IPS DF 4.7 (cell line): ENCODE data around the gene MVD.
"Not testable (repeated sequence)": the region's sequence is repeated elsewhere in the genome, so short reads cannot be mapped to it uniquely, and the experiment has no call there.

Source experiments
- DNase-seq: peaks from one replicate; pipeline ENCODE4 v3.0.0-alpha.2; 2013; ENCODE audit warnings: low spot score; ENCODE audit errors: extremely low read depth

MVD gene

DNA sequence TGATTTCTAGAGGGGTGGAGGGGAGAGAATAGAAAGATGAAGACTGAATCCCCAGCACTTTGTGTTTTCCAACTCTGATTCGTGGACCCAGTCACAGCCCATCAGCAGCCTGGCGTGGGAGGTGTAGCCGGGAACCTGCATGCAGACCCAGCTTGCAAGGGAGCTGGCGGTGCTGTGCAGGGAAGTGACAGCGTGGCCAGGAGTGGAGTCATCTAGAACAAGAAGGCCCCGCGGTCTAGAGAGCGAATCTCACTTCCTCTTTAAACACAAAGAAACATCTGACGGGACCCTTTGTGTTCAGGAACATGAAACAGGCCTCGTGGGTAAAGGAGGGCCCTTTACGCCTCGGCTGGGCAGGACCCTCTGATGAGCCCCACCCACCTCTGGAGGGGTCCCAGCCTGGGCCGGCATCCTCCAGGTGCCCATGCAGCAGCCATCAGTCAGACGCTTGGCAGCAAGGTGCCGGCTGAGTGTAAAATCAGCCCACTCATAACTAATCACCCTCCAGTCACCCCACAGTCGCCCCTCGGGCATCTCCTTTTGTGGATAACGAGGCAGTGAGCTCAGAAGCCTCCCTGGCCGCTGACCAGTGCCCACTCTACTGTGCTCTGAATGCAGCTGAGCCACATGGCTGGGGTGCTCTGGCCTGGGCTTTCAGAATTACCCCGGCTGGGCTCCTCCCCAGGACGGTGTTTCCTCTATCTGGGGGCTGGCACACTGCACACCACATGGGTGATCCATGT is 19.0 kb upstream of the MVD start:
- no peak for DNase-seq

- DNase-seq, result no peak
These were observed 18.3 kb upstream of the MVD start for GRCh38 chr16:88681084-88681680.

DNA sequence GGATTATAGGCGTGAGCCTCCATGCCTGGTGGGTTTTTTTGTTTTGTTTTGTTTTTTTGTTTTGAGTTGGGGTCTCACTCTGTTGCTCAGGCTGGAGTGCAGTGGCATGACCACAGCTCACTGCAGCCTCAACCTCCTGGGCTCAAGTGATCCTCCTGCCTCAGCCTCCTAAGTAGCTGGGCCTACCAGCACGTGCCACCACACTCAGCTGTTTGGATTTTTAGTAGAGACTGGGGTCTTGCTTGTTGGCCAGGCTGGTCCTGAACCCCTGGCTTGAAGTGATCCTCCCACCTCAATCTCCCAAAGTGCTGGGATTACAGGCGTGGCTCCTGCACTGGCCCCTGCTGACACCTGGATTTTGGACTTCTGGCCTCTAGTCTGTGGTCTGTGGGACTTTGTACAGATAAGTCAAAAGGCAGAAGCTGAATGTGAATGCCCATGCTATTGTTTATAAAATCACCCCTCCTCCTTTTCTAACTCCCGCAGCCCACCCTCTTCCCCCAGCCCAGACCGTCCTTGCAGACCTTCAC is 17.7 kb upstream of the MVD start:
- no peak for DNase-seq

DNA sequence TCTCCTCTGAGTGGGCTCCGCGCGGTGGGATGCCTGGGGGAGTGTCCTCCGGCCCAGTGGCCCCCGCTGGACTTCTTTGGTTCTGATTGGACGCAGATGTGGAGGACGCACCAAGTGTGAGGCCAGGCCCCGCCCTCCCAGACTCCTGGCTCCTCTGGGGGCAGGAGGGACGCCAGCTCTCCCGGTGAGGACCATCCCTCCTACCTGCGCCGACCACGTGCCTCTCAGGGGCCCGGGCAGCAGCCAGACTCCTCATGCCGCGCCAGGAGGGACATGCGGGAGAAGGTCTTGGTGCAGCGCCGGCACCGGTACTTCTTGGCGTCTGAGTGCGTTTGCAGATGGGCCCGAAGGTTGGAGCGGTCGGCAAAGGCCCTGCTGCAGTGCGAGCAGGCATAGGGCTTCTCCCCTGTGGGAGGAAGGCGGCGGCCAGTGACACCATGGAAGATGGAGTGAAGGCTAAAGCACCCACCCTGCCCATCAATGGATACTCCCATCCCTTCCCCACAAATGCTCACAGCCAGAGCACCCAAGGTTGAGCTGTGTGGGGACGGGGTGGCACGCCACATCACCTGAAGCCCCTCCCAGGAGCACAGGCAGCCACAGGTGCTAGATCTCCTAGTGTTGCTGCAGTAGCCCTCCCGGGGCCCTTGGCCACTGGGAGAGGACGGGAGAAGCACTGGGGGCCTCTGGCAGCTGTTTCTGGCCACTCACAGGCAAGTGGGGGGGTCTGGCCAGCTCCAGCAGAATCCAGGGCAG is 15.5 kb upstream of the MVD start:
- no peak for DNase-seq

GRCh38 chr16:88677721-88678120 is 14.8 kb upstream of the MVD start:
- DNase-seq, result no peak

DNA sequence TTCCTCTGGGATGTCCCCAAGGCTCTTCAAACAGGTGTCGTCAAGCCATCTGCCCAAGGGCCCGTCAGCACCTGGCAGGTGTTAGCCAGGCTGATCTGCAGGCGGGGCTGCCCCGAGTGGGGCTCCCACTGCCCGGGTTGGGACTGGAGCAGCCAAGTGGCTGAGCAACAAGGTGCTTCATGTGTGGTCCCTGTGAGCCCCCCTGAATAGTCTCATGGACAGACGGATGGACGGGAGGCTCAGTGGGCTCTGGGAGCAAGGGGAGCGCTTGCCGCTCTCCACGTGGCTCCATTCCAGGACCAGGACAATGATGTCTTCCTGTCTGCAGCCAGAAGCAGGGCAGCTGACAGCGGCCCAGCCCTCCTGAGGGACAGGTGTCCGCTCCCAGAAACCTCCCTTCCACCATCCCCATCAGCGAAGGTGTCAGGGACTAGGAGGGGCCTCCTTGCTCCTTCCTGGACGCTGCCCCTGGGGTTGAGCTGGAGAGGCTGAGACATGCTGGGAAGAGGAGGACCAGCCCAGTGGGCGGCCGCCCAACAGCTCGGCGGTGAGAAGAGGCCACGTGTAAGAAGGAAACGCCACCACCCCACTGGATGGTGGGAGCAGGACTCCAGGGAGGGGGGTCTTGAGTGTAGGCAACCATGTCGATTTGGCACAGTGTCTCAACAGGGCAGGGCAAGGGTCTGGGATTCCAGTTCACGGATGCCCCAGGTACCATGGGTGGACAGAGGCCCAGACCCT is 13.8 kb upstream of the MVD start:
- DNase-seq, result no peak

GRCh38 chr16:88673716-88674379 is 11.0 kb upstream of the MVD start:
- DNase-seq, result no peak

GRCh38 chr16:88672776-88673175 is 9.9 kb upstream of the MVD start:
- no peak for DNase-seq

DNA sequence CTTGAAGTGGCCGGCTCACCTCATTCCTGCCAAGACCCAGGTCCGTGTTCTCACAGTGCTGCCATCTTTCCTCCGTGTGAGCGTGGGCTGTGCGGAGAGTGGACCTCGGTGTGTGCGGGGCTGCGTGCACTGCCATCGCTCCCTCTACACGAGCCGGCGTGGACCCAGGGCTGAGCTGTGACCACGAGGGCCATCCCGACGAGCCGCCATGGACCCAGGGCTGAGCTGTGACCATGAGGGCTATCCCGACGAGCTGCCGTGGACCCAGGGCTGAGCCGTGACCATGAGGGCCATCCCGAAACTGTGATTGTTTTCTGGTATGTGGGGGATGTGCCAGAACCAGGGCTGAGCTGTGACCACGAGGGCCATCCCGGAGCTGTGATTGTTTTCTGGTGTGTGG is 8.9 kb upstream of the MVD start:
- no peak for DNase-seq

- no peak for DNase-seq
These were observed 7.1 kb upstream of the MVD start for GRCh38 chr16:88669980-88670379.

DNA sequence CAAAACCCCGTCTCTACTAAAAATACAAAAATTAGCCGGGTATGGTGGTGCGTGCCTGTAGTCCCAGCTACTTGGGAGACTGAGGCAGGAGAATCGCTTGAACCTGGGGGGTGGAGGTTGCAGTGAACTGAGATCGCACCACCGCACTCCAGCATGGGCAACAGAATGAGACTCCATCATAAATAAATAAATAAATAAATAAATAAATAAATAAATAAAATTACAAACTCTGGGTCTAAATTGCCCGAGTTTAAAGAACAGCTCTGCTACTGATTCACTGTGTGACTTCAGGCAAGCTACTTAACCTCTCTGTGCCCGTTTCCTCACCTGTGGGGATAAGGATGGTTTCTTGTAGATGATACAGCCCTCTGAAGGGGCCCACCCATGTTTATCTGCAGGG is 6.6 kb upstream of the MVD start:
- DNase-seq, result not testable (repeated sequence)

DNA sequence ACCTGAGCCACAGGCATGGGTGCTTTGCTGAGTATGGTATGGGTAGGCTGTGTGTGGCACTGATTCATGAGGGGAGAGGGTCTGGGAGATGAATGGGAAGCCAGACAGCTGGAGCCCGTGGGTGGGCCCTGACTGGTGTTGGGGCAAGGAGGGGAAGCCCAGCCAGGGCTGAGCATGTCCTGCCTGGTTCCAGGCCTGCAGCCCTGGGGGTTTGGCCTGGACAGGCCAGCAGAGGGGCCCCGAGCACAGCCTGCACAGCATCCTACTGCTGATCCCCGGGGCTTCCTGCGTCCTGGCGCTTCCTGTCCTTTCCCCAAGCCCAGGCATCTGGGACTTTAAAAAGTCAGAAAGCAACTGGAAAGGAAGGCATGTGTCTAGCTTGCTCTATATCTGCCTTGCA is 4.6 kb upstream of the MVD start:
- DNase-seq, result no peak

DNA sequence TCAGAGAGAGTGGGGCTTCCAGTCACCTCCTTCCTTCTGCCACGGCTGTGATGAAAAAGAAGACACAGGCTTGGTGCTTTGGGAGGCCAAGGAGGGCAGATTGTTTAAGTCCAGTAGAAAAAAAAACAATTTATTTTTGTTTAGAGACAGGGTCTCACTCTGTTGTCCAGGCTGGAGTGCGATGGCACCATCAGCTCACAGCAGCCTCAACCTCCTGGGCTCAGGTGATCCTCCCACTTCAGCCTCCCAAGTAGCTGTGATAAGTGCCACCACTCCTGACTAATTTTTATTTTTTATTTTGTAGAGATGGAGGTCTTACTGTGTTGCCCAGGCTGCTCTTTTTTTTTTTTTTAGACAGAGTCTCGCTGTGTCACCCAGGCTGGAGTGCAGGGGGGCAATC is 2.7 kb upstream of the MVD start:
- no peak for DNase-seq

GRCh38 chr16:88665148-88665547 is 2.3 kb upstream of the MVD start:
- DNase-seq, result no peak

DNA sequence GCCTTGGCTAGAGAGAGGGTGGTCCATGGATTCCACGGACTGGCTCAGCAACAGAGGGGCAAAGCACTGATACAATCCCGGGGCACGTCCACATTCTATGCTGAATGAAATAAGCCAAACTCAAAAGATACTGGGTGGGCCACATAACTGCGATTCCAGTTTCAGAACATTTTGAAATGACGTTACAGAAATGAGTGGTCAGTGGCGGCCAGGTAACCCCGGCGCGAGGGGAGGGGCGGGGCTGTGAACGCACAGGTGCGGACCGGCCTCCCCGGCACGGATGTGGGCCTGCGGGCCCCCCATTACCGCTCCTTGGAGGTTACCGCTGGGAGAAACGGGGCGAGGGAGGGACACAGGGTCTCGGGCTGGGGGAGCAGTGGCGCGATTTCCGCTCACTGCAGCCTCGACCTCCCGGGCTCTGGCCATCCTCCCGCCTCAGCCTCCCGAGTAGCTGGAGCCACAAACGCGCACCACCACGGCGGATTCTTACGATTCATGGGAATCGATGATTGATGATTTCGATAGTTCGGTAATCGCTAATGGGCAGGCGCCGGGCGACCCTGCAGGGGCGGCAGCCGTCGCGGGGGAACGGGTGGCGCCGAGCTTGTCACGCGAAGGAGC is 559 bp downstream of the MVD start:
- DNase-seq, result no peak

DNA sequence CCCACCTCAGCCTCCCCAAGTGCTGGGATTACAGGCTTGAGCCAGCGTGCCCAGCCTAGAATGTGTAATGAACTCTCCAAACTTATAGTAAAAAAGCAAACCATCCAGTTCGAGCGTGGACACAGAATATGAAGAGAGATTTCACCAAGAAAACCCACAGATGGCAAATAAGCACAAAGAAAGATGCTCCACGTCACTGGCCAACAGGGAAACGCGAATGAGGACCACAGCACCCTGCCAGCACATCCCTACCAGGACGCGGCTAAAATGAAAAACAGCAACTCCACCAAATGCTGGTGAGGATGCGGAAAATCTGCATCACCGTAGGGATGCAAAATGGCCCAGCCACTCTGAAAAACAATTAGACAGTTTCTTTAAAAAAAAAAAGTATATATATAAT is 1.4 kb downstream of the MVD start:
- DNase-seq, result no peak

DNA sequence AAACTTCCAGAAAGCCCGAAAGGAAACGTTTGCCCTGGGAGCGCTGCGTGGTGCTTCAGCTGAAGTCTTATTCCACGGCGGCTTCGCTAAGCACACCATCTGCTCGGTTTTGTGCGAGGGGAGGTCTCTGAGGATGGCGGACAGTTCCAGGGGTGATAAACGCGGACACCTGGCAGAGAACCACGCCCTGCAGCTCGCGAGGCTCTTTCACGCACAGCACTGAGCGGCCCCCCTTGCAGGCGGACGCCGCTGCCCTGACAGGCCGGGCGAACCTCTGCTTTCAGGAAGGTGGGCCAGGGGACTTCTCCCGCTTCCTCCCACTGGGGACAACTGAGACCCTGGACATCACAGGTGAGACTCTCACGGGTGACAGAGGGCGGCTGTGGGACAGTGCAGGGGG is 3.7 kb downstream of the MVD start:
- DNase-seq, result no peak

- no peak for DNase-seq
These were observed 4.2 kb downstream of the MVD start for GRCh38 chr16:88658714-88659113.

- no peak for DNase-seq
These were observed 5.5 kb downstream of the MVD start for GRCh38 chr16:88657371-88657770.

DNA sequence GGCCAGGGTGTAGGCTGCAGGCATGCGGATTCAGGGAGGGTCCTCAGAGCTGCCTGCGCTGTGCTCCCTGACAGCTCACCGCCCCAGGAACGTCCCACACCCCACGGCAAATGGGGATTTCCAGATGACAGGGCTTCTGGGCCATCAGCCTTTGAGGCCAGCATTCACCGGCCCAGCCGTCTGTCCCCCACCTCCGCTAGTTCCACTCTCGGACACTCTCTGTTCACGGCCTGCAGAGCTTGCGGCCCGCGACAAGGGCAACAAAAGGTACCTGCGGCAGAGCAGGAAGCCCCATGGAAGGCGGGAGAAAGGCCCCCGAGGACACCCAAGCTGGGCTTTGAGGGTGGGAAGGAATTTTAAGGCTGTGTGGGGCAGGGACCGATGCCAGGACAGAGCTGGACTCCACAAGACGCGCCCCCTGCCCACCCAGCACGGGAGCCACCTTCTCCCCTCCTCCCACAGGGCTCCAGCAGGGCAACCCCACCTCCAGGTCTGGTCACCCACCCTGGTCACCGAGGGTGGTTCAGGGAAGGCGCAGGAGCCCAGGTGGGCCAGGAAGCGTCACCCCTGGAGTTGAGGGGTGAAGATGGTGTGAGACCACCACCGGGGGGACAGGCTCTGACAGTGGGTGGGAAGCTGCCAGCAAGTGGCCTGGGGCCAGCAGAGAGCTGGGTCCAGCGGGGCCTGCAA is 6.5 kb downstream of the MVD start:
- no peak for DNase-seq
